ENCODE results near the gene OR4F6. TPM values are rescaled to one million over a fixed set of nuclear protein-coding genes. Genes with fewer than 3 reads are reported as not detected.

Gene OR4F6
- total RNA-seq, 2 experiments from 2014 or later, result not detected

DNA sequence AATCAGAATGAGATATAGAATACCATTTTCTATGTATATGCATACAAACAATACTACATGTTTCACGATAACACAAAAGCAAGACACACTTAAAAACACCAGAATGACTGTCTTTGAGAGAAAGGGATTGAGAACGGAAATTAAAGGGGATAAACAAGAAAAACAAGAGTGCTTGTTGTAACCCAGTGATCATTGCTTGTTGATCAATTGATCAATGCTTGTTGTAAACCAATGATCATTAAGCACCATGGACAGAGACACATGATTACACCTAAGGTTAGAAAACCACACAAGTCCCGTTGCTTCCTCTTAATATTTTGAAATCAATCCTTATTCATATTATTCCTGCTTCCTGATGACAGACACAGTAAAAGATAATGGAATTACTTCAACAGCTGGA is 7.6 kb downstream of the OR4F6 start:
- H3K4me3 Mint-ChIP-seq, result no peak overlapping the region
- no peaks in the 10 kb centered on the region for H3K36me3 Mint-ChIP-seq
- no peak for ATAC-seq (ENCODE audit: low read depth)
- no peak overlapping the region for H3K27ac Mint-ChIP-seq
- POLR2A ChIA-PET, result no interaction called here
- H3K4me1 Mint-ChIP-seq, result no peaks in the 10 kb centered on the region
- H3K9me3 Mint-ChIP-seq, result no peaks in the 10 kb centered on the region
- peaks cover 31% of the 10 kb centered on the region for H3K27me3 Mint-ChIP-seq
- DNase-seq, result no peak

DNA sequence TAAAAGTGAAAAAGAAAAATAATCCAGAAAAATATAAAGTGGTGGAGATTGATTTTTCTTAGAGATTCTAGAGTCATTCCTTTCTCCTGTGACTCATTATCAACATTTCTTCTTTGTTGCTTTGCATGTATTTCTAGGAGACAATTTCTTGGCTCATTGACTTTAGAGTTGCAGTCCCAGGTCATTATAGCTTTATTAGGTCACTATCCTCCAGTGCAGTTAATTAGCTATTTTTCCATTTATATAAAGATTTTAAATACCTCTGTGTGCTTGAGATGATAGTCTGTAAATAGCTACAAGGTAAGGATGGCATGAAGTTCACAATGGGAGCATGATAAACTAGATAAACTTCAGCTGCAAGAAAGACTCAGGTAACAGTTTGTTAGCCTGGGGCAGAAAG is 8.6 kb downstream of the OR4F6 start, which contains the start of gene OR4F15:
Gene OR4F15, plus strand, starts transcription at position 301 of the 400 bp plus-strand sequence. CDS start 5,985 bp downstream, outside the sequence.
- H3K27me3 Mint-ChIP-seq, result peaks cover 34% of the 10 kb centered on the region
- no peaks in the 10 kb centered on the region for H3K9me3 Mint-ChIP-seq

DNA sequence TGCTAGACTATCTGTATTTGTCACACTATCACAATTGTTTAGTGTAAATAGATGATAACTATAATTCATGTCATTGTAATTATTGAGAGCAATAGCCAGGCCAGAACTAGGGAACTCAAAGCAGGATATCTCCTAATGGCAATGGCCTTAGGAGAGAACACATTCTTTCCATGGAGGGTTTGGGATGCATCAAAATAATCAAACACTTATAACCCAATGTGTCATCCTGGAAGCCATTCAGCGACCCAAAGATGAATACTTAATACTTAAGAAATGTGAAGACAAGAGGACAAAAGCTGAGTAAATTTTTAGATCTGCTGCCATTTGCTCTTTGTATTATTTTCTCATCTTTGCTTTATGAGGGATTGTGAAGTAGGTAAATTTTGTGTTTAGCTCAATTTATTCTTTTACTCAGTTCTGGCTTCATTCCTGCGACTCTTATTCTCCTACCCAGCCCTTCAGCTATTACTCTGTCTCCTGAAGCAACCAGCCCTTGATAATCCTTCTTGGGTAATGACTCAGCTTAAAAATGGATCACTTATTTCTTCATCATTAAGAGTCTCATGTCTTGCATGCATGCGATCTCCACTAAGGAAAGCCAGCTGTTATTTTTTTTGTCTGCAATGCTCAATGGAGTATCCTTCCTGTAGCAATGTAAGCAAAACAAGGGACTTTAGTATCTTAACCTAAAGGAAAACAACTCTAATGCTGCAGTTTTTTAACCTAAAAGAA is 10.7 kb downstream of the OR4F6 start:
- ATAC-seq (ENCODE audit: low read depth) (no peak), DNase-seq (no peak)
- H3K27me3 Mint-ChIP-seq, result peaks cover 29% of the 10 kb centered on the region
- POLR2A ChIA-PET, result no interaction called here
- no peak overlapping the region for H3K4me3 Mint-ChIP-seq
- H3K36me3 Mint-ChIP-seq, result no peaks in the 10 kb centered on the region
- no peaks in the 10 kb centered on the region for H3K4me1 Mint-ChIP-seq
- H3K9me3 Mint-ChIP-seq, result no peaks in the 10 kb centered on the region
- H3K27ac Mint-ChIP-seq, result no peak overlapping the region

More for the DNA sequence above, 8.6 kb downstream of the OR4F6 start, which contains the start of gene OR4F15:
- H3K4me1 Mint-ChIP-seq, result no peaks in the 10 kb centered on the region
- POLR2A ChIA-PET, result no interaction called here
- ATAC-seq (ENCODE audit: low read depth), result no peak
- no peak within 1 kb of the TSS for H3K27ac Mint-ChIP-seq
- no peaks in the 10 kb centered on the region for H3K36me3 Mint-ChIP-seq
- H3K4me3 Mint-ChIP-seq, result no peak within 1 kb of the TSS
- DNase-seq, result no peak

DNA sequence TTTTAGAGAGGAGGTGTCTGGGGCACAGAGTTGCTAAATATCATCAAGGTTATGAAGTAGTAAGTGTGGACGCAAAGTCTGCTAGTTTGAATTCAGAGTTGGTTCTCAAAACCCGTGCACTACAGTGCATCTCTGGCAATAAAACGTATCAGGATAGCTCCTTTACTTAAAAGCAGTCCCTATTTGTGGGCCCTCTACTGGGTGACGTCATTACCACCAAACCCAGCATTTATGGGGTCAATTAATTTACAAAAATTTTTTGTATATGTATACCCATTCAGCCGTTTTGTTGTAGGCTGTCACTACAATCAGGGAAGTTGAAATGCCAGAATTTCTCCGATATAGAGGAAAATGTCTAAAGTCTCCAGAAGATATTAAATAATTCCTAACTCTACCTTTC is 17.5 kb downstream of the OR4F6 start:
- H3K4me1 Mint-ChIP-seq, result no peaks in the 10 kb centered on the region
- H3K4me3 Mint-ChIP-seq, result no peak overlapping the region
- POLR2A ChIA-PET, result no interaction called here
- DNase-seq, result no peak
- H3K36me3 Mint-ChIP-seq, result no peaks in the 10 kb centered on the region
- peaks cover 14% of the 10 kb centered on the region for H3K27me3 Mint-ChIP-seq
- H3K27ac Mint-ChIP-seq, result no peak overlapping the region
- ATAC-seq (ENCODE audit: low read depth), result no peak
- H3K9me3 Mint-ChIP-seq, result no peaks in the 10 kb centered on the region

DNA sequence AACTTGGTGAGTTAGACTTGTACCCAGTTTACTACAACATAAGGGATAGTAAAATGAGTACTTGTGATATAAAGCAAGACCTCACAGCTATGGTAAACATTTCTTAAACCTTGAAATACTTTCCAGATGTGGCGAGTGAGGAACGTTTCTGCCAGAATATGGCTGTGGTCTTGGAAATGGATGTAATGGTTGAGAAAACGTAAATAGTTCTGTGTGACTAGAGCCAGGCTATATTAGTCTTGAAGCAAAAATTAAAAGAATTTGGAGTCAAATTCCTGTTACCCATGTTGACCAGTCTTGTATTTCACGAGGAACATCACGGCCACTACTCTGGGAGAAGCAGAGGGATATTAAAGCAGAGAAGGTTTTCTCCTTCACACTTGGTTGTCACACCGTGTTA is 23.9 kb downstream of the OR4F6 start:
- no peaks in the 10 kb centered on the region for H3K36me3 Mint-ChIP-seq
- no peak for ATAC-seq (ENCODE audit: low read depth)
- H3K27ac Mint-ChIP-seq, result no peak overlapping the region
- H3K4me1 Mint-ChIP-seq, result no peaks in the 10 kb centered on the region
- no peak overlapping the region for H3K4me3 Mint-ChIP-seq
- peaks cover 21% of the 10 kb centered on the region for H3K27me3 Mint-ChIP-seq
- POLR2A ChIA-PET, result no interaction called here
- H3K9me3 Mint-ChIP-seq, result no peaks in the 10 kb centered on the region
- no peak for DNase-seq

DNA sequence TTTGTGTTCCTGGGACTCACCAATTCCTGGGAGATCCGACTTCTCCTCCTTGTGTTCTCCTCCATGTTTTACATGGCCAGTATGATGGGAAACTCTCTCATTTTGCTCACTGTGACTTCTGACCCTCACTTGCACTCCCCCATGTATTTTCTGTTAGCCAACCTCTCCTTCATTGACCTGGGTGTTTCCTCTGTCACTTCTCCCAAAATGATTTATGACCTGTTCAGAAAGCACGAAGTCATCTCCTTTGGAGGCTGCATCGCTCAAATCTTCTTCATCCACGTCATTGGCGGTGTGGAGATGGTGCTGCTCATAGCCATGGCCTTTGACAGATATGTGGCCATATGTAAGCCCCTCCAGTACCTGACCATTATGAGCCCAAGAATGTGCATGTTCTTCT is 25.5 kb downstream of the OR4F6 start:
- ATAC-seq (ENCODE audit: low read depth) (no peak), DNase-seq (no peak)
- Mint-ChIP-seq H3K4me3 (no peak overlapping the region), H3K4me1 (no peaks in the 10 kb centered on the region), H3K9me3 (no peaks in the 10 kb centered on the region), H3K27ac (no peak overlapping the region), H3K27me3 (peaks cover 26% of the 10 kb centered on the region), H3K36me3 (no peaks in the 10 kb centered on the region)
- POLR2A ChIA-PET, result no interaction called here

DNA sequence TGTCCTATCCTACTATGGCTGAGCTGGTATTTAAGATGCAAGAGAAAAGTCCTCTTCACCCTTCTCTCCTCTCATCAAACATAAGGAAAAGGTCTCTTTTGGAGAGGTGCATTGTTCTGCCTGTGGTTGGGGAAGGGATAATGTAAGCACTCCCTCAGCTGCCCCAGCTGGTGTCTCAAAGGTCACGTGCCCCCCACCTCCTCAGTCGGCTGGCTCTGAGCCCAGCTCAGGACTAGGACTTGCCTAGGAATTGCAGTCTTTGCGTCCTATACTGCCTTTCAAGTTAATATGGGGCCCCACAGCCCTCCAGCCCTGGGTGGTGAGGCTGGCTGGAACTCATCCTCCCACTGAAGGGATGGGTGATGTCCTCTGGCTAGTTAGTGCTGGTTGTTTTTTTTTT is 38.3 kb downstream of the OR4F6 start:
- no peaks in the 10 kb centered on the region for H3K9me3 Mint-ChIP-seq
- H3K36me3 Mint-ChIP-seq, result no peaks in the 10 kb centered on the region
- H3K27ac Mint-ChIP-seq, result no peak overlapping the region
- no peaks in the 10 kb centered on the region for H3K4me1 Mint-ChIP-seq
- H3K4me3 Mint-ChIP-seq, result no peak overlapping the region
- ATAC-seq (ENCODE audit: low read depth), result no peak
- POLR2A ChIA-PET, result no interaction called here
- no peak for DNase-seq
- peaks cover 5% of the 10 kb centered on the region for H3K27me3 Mint-ChIP-seq

DNA sequence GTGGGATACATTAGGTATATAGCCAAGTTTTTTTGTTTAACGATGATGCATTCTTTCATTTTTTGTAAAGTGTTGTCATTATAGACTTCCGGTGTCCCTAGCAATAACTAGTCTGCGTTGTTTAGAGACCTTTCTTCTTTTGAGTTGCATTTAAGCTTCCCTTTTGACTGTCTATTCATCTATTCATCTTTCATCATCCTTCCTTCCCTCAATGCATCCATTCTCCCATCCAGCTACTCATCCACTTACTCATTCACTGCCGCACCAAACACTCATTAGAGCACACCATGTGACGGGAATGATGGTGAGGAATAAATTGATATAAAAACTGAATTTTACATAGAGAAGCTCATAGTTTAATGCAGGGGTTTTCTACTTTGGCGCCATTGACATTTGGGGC is 41.6 kb downstream of the OR4F6 start:
- Mint-ChIP-seq H3K27me3 (peaks cover 10% of the 10 kb centered on the region), H3K4me3 (no peak overlapping the region), H3K36me3 (no peaks in the 10 kb centered on the region), H3K9me3 (no peaks in the 10 kb centered on the region), H3K4me1 (no peaks in the 10 kb centered on the region), H3K27ac (no peak overlapping the region)
- POLR2A ChIA-PET, result no interaction called here
- ATAC-seq (ENCODE audit: low read depth) (no peak), DNase-seq (no peak)

DNA sequence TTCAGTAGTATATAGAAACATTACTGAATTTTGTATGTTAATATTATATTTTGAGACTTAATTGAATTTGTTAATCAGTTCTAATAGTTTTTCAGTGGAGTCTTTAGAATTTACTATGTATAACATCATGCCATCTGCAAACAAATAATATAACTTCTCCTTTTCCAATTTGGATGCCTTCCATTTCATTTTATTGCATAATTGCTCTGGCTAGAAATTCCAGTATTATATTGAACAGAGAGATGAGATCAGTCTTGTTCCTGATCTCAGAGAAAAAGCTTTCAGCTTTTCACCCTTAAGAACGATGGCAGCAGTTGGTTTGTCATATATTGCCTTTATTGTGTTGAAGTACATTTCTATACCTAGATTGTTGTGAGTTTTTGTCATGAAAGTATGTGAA is 49.0 kb downstream of the OR4F6 start:
- no peak for ATAC-seq (ENCODE audit: low read depth)
- H3K9me3 Mint-ChIP-seq, result no peaks in the 10 kb centered on the region
- peaks cover 44% of the 10 kb centered on the region for H3K27me3 Mint-ChIP-seq
- DNase-seq, result no peak
- H3K4me3 Mint-ChIP-seq, result no peak overlapping the region
- no peaks in the 10 kb centered on the region for H3K4me1 Mint-ChIP-seq
- H3K27ac Mint-ChIP-seq, result no peak overlapping the region
- no peaks in the 10 kb centered on the region for H3K36me3 Mint-ChIP-seq
- POLR2A ChIA-PET, result no interaction called here

Other genes starting within 250 kb of the OR4F6 start
- gene TM2D3, start 151.1 kb upstream of the OR4F6 start, total RNA-seq, result 10 to 100 TPM; 42.7 to 45.8 TPM
- gene TARS3, start 79.0 kb upstream of the OR4F6 start, total RNA-seq, result 10 to 100 TPM; 13.9 to 16.9 TPM
- gene OR4F15, start 8.7 kb downstream of the OR4F6 start, total RNA-seq, result not detected